ENCODE data around the gene CYP26A1.

CYP26A1 gene

GRCh38 chr10:93081834-93082233 lies 8.1 kb downstream of the CYP26A1 start:
- no peak overlapping the region for H3K27ac ChIP-seq
- TF ChIP-seq, protein P1, sequence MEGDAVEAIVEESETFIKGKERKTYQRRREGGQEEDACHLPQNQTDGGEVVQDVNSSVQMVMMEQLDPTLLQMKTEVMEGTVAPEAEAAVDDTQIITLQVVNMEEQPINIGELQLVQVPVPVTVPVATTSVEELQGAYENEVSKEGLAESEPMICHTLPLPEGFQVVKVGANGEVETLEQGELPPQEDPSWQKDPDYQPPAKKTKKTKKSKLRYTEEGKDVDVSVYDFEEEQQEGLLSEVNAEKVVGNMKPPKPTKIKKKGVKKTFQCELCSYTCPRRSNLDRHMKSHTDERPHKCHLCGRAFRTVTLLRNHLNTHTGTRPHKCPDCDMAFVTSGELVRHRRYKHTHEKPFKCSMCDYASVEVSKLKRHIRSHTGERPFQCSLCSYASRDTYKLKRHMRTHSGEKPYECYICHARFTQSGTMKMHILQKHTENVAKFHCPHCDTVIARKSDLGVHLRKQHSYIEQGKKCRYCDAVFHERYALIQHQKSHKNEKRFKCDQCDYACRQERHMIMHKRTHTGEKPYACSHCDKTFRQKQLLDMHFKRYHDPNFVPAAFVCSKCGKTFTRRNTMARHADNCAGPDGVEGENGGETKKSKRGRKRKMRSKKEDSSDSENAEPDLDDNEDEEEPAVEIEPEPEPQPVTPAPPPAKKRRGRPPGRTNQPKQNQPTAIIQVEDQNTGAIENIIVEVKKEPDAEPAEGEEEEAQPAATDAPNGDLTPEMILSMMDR (IDR thresholded peaks at IDR 0.05), result no peak

DNA sequence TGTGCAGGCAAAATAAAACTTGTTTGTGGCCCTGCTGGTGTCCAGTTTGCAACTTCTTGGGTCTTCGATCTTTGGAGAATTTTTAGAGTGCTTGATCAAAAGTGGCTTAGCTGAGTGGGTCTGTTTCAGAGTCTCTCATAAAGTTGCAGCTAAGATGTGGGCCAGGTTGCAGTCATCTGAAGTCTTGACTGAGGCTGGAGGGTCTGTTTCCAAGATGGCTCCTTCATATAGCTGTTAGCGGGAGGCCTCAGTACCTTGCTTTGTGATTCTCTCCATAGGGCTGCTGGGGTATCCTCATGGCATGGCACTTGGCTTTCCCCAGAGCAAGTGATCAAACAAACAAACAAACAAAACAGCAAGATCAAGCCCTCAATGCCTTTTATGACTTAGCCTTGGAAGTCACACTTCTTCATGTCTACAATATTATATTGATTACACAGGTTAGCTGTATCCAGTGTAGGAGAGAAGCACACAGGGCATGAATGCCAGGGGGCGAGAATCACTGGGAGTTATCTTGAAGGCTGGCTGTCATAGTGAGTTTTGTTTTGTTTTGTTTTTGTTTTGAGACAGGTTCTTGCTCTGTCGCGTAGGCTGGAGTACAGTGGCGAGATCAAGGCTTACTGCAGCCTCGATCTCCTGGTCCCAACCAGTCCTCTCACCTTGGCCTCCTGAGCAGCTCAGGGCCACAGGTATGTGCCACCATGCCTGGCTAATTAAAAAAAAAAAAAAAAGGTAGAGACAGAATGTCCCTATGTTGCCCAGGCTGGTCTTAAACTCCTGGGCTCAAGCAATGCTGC lies 10.2 kb downstream of the CYP26A1 start:
- TF ChIP-seq, protein P1 (IDR thresholded peaks at IDR 0.05), result no peak
- no peak for TF ChIP-seq ZFX (IDR thresholded peaks at IDR 0.05; ENCODE audit: borderline replicate concordance)
- H3K27ac ChIP-seq, result no peak overlapping the region

DNA sequence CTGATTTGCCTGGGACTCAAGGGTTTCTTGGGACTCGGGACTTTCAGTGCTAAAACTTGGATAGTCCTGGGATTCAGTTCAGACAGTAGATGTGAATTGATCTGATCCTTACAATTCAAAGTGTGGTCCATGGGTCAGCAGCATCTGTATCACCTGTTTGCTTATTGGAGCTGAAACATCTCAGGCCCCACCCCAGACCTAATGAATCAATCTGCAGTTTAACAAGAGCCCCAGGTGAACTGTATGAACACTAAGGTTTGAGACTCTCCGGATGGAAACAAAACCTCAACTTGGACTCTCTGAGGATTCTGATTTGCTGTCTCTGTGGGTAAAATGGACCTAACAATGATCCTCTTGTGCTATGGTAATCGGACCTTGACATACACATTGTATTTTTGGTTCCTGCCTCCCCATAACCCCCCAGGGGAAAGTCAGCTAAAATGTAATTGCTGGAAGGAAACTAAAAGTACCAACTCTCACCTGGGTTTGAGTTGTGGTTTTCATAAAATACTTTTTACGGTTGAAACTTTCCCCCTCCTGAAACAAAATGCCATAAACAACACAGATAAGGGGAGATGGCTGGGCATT lies 11.7 kb downstream of the CYP26A1 start:
- TF ChIP-seq, protein P1 (IDR thresholded peaks at IDR 0.05), result no peak
- TF ChIP-seq ZFX (IDR thresholded peaks at IDR 0.05; ENCODE audit: borderline replicate concordance), result no peak
- H3K27ac ChIP-seq, result no peak overlapping the region

GRCh38 chr10:93086289-93086688 lies 12.6 kb downstream of the CYP26A1 start:
- no peak overlapping the region for H3K27ac ChIP-seq
- no peak for TF ChIP-seq ZFX (IDR thresholded peaks at IDR 0.05; ENCODE audit: borderline replicate concordance)
- TF ChIP-seq, protein P1 (IDR thresholded peaks at IDR 0.05), result no peak

GRCh38 chr10:93087846-93088245 lies 14.2 kb downstream of the CYP26A1 start:
- no peak overlapping the region for H3K27ac ChIP-seq
- no peak for TF ChIP-seq ZFX (IDR thresholded peaks at IDR 0.05; ENCODE audit: borderline replicate concordance)
- TF ChIP-seq, protein P1 (IDR thresholded peaks at IDR 0.05), result no peak

GRCh38 chr10:93088466-93088865 lies 14.8 kb downstream of the CYP26A1 start:
- H3K27ac ChIP-seq, result no peak overlapping the region
- TF ChIP-seq ZFX (IDR thresholded peaks at IDR 0.05; ENCODE audit: borderline replicate concordance), result no peak
- TF ChIP-seq, protein P1 (IDR thresholded peaks at IDR 0.05), result no peak

DNA sequence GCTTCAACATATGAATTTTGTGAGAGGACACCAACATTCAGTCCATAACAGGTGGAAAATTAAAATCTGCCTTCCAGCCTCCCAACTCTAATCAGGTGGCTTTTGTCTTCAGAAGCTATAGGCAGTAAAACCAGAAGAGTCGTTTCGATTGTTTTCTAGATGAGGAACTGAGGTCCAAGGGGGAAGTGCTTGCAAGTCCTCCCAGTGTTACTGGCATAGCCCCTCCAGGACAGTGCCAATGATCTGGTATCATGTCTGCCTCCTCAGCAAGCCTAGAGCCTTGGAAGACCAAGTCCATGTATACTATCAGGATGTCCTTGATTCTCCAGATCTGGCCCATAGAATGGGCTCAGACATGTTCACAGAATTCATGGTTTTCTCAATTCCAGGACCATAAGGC lies 16.9 kb downstream of the CYP26A1 start:
- no peak overlapping the region for H3K27ac ChIP-seq
- TF ChIP-seq ZFX (IDR thresholded peaks at IDR 0.05; ENCODE audit: borderline replicate concordance), result no peak
- TF ChIP-seq, protein P1 (IDR thresholded peaks at IDR 0.05), result no peak

Measured in 22Rv1 (cell line).